BLaER1 treated with 17β-estradiol and CSF1 and Interleukin-3, amounts not matched to agents 10 nM and 100 nM (cell line): ENCODE data around the gene CATSPERE.
"Not testable (repeated sequence)": the region's sequence is repeated elsewhere in the genome, so short reads cannot be mapped to it uniquely, and the experiment has no call there.

Source experiments
- H3K27ac ChIP-seq, 11 experiments: shearing (Covaris generic); formaldehyde crosslinking; 2 replicates each; pipeline ENCODE4 v1.8.1; 2022
- H3K27me3 ChIP-seq, 11 experiments: shearing (Covaris generic); formaldehyde crosslinking; 2 replicates each; pipeline ENCODE4 v1.8.1; 2022
- H3K36me3 ChIP-seq, 11 experiments: shearing (Covaris generic); formaldehyde crosslinking; 2 replicates each; pipeline ENCODE4 v1.8.1; 2022
- H3K4me1 ChIP-seq, 10 experiments: shearing (Covaris generic); formaldehyde crosslinking; 2 replicates each; pipeline ENCODE4 v1.8.1; 2022
- H3K4me2 ChIP-seq, 11 experiments: shearing (Covaris generic); formaldehyde crosslinking; 2 replicates each; pipeline ENCODE4 v1.8.1; 2022
- H3K4me3 ChIP-seq, 10 experiments: shearing (Covaris generic); formaldehyde crosslinking; 2 replicates each; pipeline ENCODE4 v1.8.1; 2022
- H3K9ac ChIP-seq, 11 experiments: shearing (Covaris generic); formaldehyde crosslinking; 2 replicates each; pipeline ENCODE4 v1.8.1; 2022
- H3K9me3 ChIP-seq, 11 experiments: shearing (Covaris generic); formaldehyde crosslinking; replicated peaks in 1 of 11; 2 replicates each; pipeline ENCODE4 v1.8.1; 2022
- H4K20me1 ChIP-seq, 11 experiments: shearing (Covaris generic); formaldehyde crosslinking; 2 replicates each; pipeline ENCODE4 v1.8.1; 2022
- Cebpa-rat ChIP-seq, 11 experiments: shearing (Covaris generic); IDR thresholded peaks; 2 replicates each; pipeline ENCODE4 v1.8.1; 2022

Gene CATSPERE

DNA sequence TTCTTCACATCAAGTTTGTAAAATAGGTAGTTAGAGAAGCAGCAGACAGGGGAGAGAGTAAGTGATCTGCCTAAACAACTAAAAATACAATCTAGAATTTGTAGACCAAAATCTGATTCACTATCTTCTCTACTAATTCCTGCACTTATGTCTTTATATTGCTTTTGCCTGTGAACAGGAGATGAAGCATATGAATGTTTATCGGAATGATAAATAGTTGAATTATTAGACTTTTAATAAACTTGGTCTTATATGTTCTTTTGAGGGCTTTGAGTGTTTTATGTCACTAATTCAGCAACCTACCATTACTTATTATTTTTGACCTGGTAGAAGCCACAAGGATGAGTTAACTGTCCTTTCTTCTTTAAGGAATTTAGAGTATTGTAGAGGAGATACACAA lies 194.1 kb downstream of the CATSPERE start:
- peaks cover 20 to 34% (median 28%) of the 10 kb centered on the region in 10 experiments for H3K4me1 ChIP-seq
- H3K27me3 ChIP-seq, result no peaks in the 10 kb centered on the region
- H4K20me1 ChIP-seq, result peaks cover 8 to 70% (median 34%) of the 10 kb centered on the region in 11 experiments; a peak in 14 of 22 replicates
- TF ChIP-seq Cebpa-rat (IDR thresholded peaks at IDR 0.05), result no peak
- peaks cover 30 to 47% (median 42%) of the 10 kb centered on the region in 11 experiments for H3K36me3 ChIP-seq
- peak overlapping the region; percentile 80 to 96 (median 88); a peak in 18 of 20 replicates for H3K4me3 ChIP-seq
- peak overlapping the region; percentile 91 to 99 (median 95); a peak in 21 of 22 replicates for H3K9ac ChIP-seq
- peak overlapping the region; percentile 78 to 94 (median 87) for H3K4me2 ChIP-seq
- H3K9me3 ChIP-seq, result peaks cover 18 to 36% (median 32%) of the 10 kb centered on the region in 11 experiments
- H3K27ac ChIP-seq, result peak overlapping the region in 5 of 11 experiments; percentile 35 to 97 (median 94); a peak in 3 of 22 replicates

DNA sequence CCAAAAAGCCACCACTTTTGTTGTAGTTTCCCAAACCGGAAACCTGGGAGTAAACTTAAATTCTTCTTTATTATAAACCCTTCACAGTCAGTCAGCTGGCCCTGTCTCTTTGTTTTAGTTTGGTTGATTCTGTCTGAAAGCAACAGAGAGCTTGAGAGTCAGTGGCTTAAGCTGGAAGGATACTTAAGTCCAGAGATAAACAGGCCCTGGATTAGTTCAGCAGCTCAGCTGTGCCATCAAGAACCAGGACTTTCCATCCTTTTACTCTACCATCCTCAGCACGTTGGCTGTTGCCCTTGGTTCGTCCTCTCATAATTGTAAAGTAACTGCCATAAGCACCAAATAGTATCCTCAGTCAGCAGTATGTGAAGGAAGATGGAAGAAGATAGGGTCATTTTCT lies 196.3 kb downstream of the CATSPERE start:
- H3K4me2 ChIP-seq, result no peak overlapping the region; a peak in 1 of 22 replicates
- H3K9me3 ChIP-seq, result peaks cover 27 to 46% (median 43%) of the 10 kb centered on the region in 11 experiments
- no peak overlapping the region for H3K27ac ChIP-seq
- peaks cover 18 to 31% (median 26%) of the 10 kb centered on the region in 10 experiments for H3K4me1 ChIP-seq
- TF ChIP-seq Cebpa-rat (IDR thresholded peaks at IDR 0.05), result no peak
- H3K27me3 ChIP-seq, result no peaks in the 10 kb centered on the region
- peaks cover 8 to 71% (median 34%) of the 10 kb centered on the region in 11 experiments; a peak in 14 of 22 replicates for H4K20me1 ChIP-seq
- H3K4me3 ChIP-seq, result peak overlapping the region in 1 of 10 experiments; percentile 16; a peak in 2 of 20 replicates
- H3K36me3 ChIP-seq, result peaks cover 40 to 57% (median 52%) of the 10 kb centered on the region in 11 experiments
- H3K9ac ChIP-seq, result no peak overlapping the region

DNA sequence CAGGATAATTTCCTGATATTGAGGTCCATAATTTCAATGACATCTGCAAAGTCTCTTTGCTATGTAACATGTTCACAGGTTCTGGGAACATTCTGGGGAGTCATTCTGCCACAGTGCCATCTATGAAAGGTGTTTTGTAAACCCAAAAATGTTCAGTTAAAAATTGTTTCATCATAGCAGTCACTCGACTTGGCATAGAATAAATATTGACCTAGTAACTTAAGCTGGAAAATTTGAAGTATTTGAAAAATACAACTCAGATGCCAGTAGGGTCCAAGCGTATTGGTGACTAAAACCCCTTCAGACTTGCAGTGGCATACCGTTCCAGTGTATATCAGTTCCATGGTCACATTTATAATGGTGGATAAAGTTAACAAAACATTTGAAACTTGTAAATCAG lies 198.6 kb downstream of the CATSPERE start:
- Histone ChIP-seq H3K9ac (no peak overlapping the region), H3K9me3 (peaks cover 27 to 46% (median 43%) of the 10 kb centered on the region in 11 experiments), H3K4me2 (no peak overlapping the region), H4K20me1 (peaks cover 11 to 72% (median 32%) of the 10 kb centered on the region in 11 experiments; a peak in 21 of 22 replicates), H3K36me3 (peaks cover 40 to 57% (median 52%) of the 10 kb centered on the region in 11 experiments), H3K27ac (no peak overlapping the region), H3K4me3 (no peak overlapping the region), H3K27me3 (no peaks in the 10 kb centered on the region), H3K4me1 (peaks cover 39 to 50% (median 45%) of the 10 kb centered on the region in 10 experiments)
- TF ChIP-seq Cebpa-rat (IDR thresholded peaks at IDR 0.05), result no peak

DNA sequence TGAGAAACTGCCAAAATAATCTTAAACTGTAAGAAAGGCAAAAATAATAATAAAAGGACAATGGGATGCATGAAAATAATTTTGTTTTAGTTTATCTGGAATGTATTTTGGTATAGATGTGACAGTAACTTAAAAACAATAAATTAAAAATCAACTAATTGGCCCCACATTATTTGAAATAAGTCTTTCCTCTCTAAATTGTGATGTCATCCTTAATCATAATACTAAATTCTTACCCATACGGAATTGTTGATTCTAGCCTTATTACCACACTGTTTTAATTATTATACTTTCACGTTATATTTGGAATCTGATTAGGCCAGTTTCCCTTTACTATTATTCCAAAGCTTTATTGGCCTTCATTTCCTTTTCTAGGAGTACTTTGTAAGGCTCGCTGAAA lies 199.5 kb downstream of the CATSPERE start:
- Histone ChIP-seq H3K4me3 (no peak overlapping the region; a peak in 1 of 20 replicates), H3K36me3 (peaks cover 40 to 57% (median 52%) of the 10 kb centered on the region in 11 experiments), H3K4me1 (peaks cover 39 to 50% (median 45%) of the 10 kb centered on the region in 10 experiments), H3K27me3 (no peaks in the 10 kb centered on the region), H3K4me2 (no peak overlapping the region), H3K9me3 (peaks cover 27 to 46% (median 43%) of the 10 kb centered on the region in 11 experiments), H3K27ac (no peak overlapping the region), H4K20me1 (peaks cover 17 to 72% (median 32%) of the 10 kb centered on the region in 11 experiments; a peak in 21 of 22 replicates), H3K9ac (no peak overlapping the region)
- TF ChIP-seq Cebpa-rat (IDR thresholded peaks at IDR 0.05), result no peak

DNA sequence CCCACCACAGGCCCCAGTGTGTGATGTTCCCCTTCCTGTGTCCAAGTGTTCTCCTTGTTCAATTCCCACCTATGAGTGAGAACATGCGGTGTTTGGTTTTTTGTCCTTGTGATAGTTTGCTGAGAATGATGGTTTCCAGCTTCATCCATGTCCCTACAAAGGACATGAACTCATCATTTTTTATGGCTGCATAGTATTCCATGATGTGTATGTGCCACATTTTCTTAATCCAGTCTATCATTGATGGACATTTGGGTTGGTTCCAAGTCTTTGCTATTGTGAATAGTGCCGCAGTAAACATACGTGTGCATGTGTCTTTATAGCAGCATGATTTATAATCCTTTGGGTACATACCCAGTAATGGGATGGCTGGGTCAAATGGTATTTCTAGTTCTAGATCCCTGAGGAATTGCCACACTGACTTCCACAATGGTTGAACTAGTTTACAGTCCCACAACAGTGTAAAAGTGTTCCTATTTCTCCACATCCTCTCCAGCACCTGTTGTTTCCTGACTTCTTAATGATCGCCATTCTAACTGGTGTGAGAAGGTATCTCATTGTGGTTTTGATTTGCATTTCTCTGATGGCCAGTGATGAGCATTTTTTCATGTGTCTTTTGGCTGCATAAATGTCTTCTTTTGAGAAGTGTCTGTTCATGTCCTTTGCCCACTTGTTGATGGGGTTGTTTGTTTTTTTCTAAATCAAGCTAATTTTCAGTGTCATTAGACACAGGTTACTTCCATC lies 200.7 kb downstream of the CATSPERE start:
- H3K4me3 ChIP-seq, H3K27me3 ChIP-seq, H3K9ac ChIP-seq: not testable (repeated sequence)
- H3K27ac ChIP-seq, result peak overlapping the region in 1 of 11 experiments; percentile 70; a peak in 1 of 22 replicates
- H3K4me2 ChIP-seq, result peak overlapping the region in 9 of 11 experiments; percentile 70 to 95 (median 84); a peak in 11 of 22 replicates
- peaks cover 37 to 47% (median 45%) of the 10 kb centered on the region in 11 experiments for H3K36me3 ChIP-seq
- H3K4me1 ChIP-seq, result peaks cover 45 to 54% (median 49%) of the 10 kb centered on the region in 10 experiments
- peaks cover 25 to 39% (median 36%) of the 10 kb centered on the region in 11 experiments for H3K9me3 ChIP-seq
- peaks cover 23 to 72% (median 37%) of the 10 kb centered on the region in 11 experiments; a peak in 21 of 22 replicates for H4K20me1 ChIP-seq

GRCh38 chr1:244662599-244662998 lies 201.5 kb downstream of the CATSPERE start:
- H3K9ac ChIP-seq, result peak overlapping the region; percentile 5 to 69 (median 39); a peak in 16 of 22 replicates
- peaks cover 29 to 47% (median 39%) of the 10 kb centered on the region in 11 experiments for H3K36me3 ChIP-seq
- H3K4me3 ChIP-seq, result peak overlapping the region in 7 of 10 experiments; percentile 19 to 42 (median 34); a peak in 8 of 20 replicates
- H3K9me3 ChIP-seq, result peaks cover 17 to 39% (median 28%) of the 10 kb centered on the region in 11 experiments
- H3K4me2 ChIP-seq, result peak overlapping the region; percentile 66 to 95 (median 79)
- H3K4me1 ChIP-seq, result peaks cover 48 to 59% (median 51%) of the 10 kb centered on the region in 10 experiments
- H4K20me1 ChIP-seq, result peaks cover 23 to 72% (median 45%) of the 10 kb centered on the region in 11 experiments; a peak in 21 of 22 replicates
- no peaks in the 10 kb centered on the region for H3K27me3 ChIP-seq
- H3K27ac ChIP-seq, result peak overlapping the region in 10 of 11 experiments; percentile 3 to 70 (median 38); a peak in 12 of 22 replicates
- TF ChIP-seq Cebpa-rat (IDR thresholded peaks at IDR 0.05), result no peak

GRCh38 chr1:244664353-244664752 lies 203.3 kb downstream of the CATSPERE start:
- no peak for TF ChIP-seq Cebpa-rat (IDR thresholded peaks at IDR 0.05)
- Histone ChIP-seq H3K4me2 (peak overlapping the region; percentile 66 to 95 (median 79)), H3K4me1 (peaks cover 44 to 53% (median 49%) of the 10 kb centered on the region in 10 experiments), H3K9me3 (peaks cover 21 to 40% (median 27%) of the 10 kb centered on the region in 11 experiments), H3K27me3 (no peaks in the 10 kb centered on the region), H3K27ac (peak overlapping the region in 4 of 11 experiments; percentile 43 to 70 (median 48); a peak in 6 of 22 replicates), H3K9ac (peak overlapping the region in 4 of 11 experiments; percentile 9 to 54 (median 31); a peak in 5 of 22 replicates), H3K4me3 (no peak overlapping the region), H4K20me1 (peaks cover 23 to 58% (median 44%) of the 10 kb centered on the region in 11 experiments; a peak in 21 of 22 replicates), H3K36me3 (peaks cover 20 to 44% (median 36%) of the 10 kb centered on the region in 11 experiments)

GRCh38 chr1:244665771-244666217 lies 204.7 kb downstream of the CATSPERE start:
- Histone ChIP-seq H3K4me3 (peak overlapping the region in 6 of 10 experiments; percentile 3 to 44 (median 30); a peak in 8 of 20 replicates), H4K20me1 (peaks cover 23 to 51% (median 44%) of the 10 kb centered on the region in 11 experiments; a peak in 21 of 22 replicates), H3K4me1 (peaks cover 44 to 53% (median 49%) of the 10 kb centered on the region in 10 experiments), H3K27me3 (no peaks in the 10 kb centered on the region), H3K9ac (peak overlapping the region in 9 of 11 experiments; percentile 4 to 57 (median 44); a peak in 13 of 22 replicates), H3K9me3 (peaks cover 23 to 40% (median 27%) of the 10 kb centered on the region in 11 experiments), H3K36me3 (peaks cover 20 to 44% (median 36%) of the 10 kb centered on the region in 11 experiments), H3K4me2 (peak overlapping the region; percentile 66 to 95 (median 79)), H3K27ac (peak overlapping the region in 7 of 11 experiments; percentile 1 to 70 (median 43); a peak in 10 of 22 replicates)
- no peak for TF ChIP-seq Cebpa-rat (IDR thresholded peaks at IDR 0.05)

DNA sequence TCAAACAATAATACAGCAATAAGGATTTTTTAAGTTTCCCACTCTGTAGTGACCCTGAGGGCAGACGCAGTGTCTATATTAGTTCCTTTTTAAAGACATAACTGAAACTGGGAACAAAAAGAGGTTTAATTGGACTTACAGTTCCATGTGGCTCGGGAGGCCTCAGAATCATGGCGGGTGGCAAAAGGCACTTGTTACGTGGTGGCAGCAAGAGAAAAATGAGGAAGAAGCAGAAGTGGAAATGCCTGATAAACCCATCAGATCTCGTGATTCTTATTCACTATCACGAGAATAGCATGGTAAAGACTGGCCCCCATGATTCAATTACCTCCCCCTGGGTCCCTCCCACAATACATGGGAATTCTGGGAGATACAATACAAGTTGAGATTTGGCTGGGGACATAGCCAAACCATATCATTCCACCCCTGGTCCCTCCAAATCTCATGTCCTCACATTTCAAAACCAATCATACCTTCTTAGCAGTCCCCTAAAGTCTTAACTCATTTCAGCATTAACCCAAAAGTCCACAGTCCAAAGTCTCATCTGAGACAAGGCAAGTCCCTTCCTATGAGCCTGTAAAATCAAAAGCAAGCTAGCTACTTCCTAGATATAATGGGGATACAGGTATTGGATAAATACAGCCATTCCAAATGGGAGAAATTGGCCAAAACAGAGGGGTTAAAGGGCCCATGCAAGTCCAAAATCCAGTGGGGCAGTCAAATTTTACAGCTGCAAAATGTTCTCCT lies 205.8 kb downstream of the CATSPERE start:
- peaks cover 44 to 53% (median 49%) of the 10 kb centered on the region in 10 experiments for H3K4me1 ChIP-seq
- peaks cover 25 to 50% (median 42%) of the 10 kb centered on the region in 11 experiments for H3K36me3 ChIP-seq
- H3K9ac ChIP-seq, result peak overlapping the region in 1 of 11 experiments; percentile 29; a peak in 1 of 22 replicates
- peaks cover 23 to 58% (median 44%) of the 10 kb centered on the region in 11 experiments; a peak in 21 of 22 replicates for H4K20me1 ChIP-seq
- H3K4me2 ChIP-seq, result peak overlapping the region in 8 of 11 experiments; percentile 20 to 95 (median 78); a peak in 10 of 22 replicates
- H3K27me3 ChIP-seq, result not testable (repeated sequence)
- H3K27ac ChIP-seq, result peak overlapping the region in 3 of 11 experiments; percentile 46 to 69 (median 51); a peak in 5 of 22 replicates
- peaks cover 27 to 43% (median 33%) of the 10 kb centered on the region in 11 experiments for H3K9me3 ChIP-seq
- peak overlapping the region in 1 of 10 experiments; percentile 29; a peak in 2 of 20 replicates for H3K4me3 ChIP-seq
